PC-3 (cell line): Measurements from ENCODE around the gene NT5C1B. TPM values are rescaled to one million over a fixed set of nuclear protein-coding genes. Genes with fewer than 3 reads are reported as not detected.

Source experiments
- ATAC-seq: fragments of 200-7000 bp; cut with Tn5 transposase; 2 replicates; pipeline ENCODE4 v1.9.1; 2020; ENCODE audit warnings: mild to moderate bottlenecking, moderate library complexity
- BruUV-seq: library from RNA; stranded (reverse); fragments of 400-500 nt; replicated peaks from 2 replicates; lab custom pipeline; 2021; lab: Mats Ljungman, UMichigan
- CTCF ChIA-PET: fragments of 300-600 bp; sonication (Branson Sonifier 250); formaldehyde crosslinking; loops from one replicate; lab custom pipeline; 2022; ENCODE audit warnings: antibody characterized with exemption; lab: Charles Lee
- POLR2A ChIA-PET: fragments of 300-600 bp; sonication (Branson Sonifier 250); formaldehyde crosslinking; loops from one replicate; lab custom pipeline; 2022; ENCODE audit warnings: antibody characterized with exemption; ENCODE audit not compliant: unreplicated experiment; lab: Charles Lee
- DNase-seq: peaks from one replicate; pipeline ENCODE4 v3.0.0-alpha.2; 2015
- H2AFZ ChIP-seq: fragments of 300-600 bp; sonication (generic); 2 replicates; pipeline ENCODE4 v1.6.0; 2016; ENCODE audit warnings: antibody characterized with exemption, low read length
- H3F3A ChIP-seq: fragments of 300-600 bp; sonication (generic); one replicate; pipeline ENCODE4 v1.6.0; 2017; ENCODE audit warnings: antibody characterized with exemption, low read length, control low read depth, mild to moderate bottlenecking; ENCODE audit not compliant: unreplicated experiment
- H3K27ac ChIP-seq: fragments of 300-600 bp; sonication (generic); 2 replicates; pipeline ENCODE4 v1.5.1; 2016; ENCODE audit warnings: mild to moderate bottlenecking, low read length
- H3K27me3 ChIP-seq: fragments of 300-600 bp; sonication (generic); 2 replicates; pipeline ENCODE4 v1.6.1; 2016; ENCODE audit warnings: low read length, mixed read lengths
- H3K36me3 ChIP-seq: fragments of 300-600 bp; sonication (generic); 2 replicates; pipeline ENCODE4 v1.6.1; 2016; ENCODE audit warnings: low read depth, mixed run types, low read length, mixed read lengths
- H3K4me1 ChIP-seq: fragments of 300-600 bp; sonication (generic); 2 replicates; pipeline ENCODE4 v1.5.1; 2016; ENCODE audit warnings: low read length; ENCODE audit not compliant: insufficient read depth
- H3K4me2 ChIP-seq: fragments of 300-600 bp; sonication (generic); 2 replicates; pipeline ENCODE4 v1.6.0; 2016; ENCODE audit warnings: low read length
- H3K4me3 ChIP-seq: fragments of 300-600 bp; sonication (generic); 2 replicates; pipeline ENCODE4 v1.5.1; 2016; ENCODE audit warnings: mild to moderate bottlenecking, low read length, mixed read lengths
- H3K79me2 ChIP-seq: fragments of 300-600 bp; sonication (generic); 2 replicates; pipeline ENCODE4 v1.6.1; 2017; ENCODE audit warnings: low read length, mixed read lengths
- H3K9ac ChIP-seq: fragments of 300-600 bp; sonication (generic); 2 replicates; pipeline ENCODE4 v1.6.0; 2016; ENCODE audit warnings: mild to moderate bottlenecking, low read length
- H3K9me2 ChIP-seq: fragments of 300-600 bp; sonication (generic); replicated peaks from 2 replicates; pipeline ENCODE4 v1.6.1; 2016; ENCODE audit warnings: mixed run types, low read length, mixed read lengths
- H3K9me3 ChIP-seq: fragments of 300-600 bp; sonication (generic); 2 replicates; pipeline ENCODE4 v1.6.1; 2016; ENCODE audit warnings: low read length, mixed read lengths
- H4K20me1 ChIP-seq: fragments of 300-600 bp; sonication (generic); 2 replicates; pipeline ENCODE4 v1.6.1; 2016; ENCODE audit warnings: low read length, mixed read lengths
- EZH2 ChIP-seq: fragments of 300-600 bp; sonication (generic); IDR thresholded peaks from one replicate; pipeline ENCODE4 v1.6.1; 2017; ENCODE audit warnings: antibody characterized with exemption, mild to moderate bottlenecking, low read length; ENCODE audit not compliant: unreplicated experiment
- EZH2phosphoT487 ChIP-seq: fragments of 300-600 bp; sonication (generic); IDR thresholded peaks from 2 replicates; pipeline ENCODE4 v1.6.1; 2018; ENCODE audit warnings: mild to moderate bottlenecking, antibody characterized with exemption, low read length, borderline replicate concordance
- intact Hi-C: fragments of 100-400 bp; cut with micrococcal nuclease; formaldehyde crosslinking; loops from 2 replicates; pipeline ENCODE4 v1.9.0; 2023
- total RNA-seq: library from RNA; depleted of rRNA; stranded (reverse); fragments of >200 nt; gene quantifications from 2 replicates; pipeline ENCODE4 v1.2.3, GENCODE V29; 2014
- TF ChIP-seq, protein P1 (sequence below): fragments of 300-600 bp; sonication (generic); conservative IDR thresholded peaks from 2 replicates; pipeline ENCODE4 v1.5.1; 2017; ENCODE audit warnings: antibody characterized with exemption, low read depth, mild to moderate bottlenecking, low read length

The NT5C1B gene
- total RNA-seq, 1 experiment from 2014 or later: not detected

DNA sequence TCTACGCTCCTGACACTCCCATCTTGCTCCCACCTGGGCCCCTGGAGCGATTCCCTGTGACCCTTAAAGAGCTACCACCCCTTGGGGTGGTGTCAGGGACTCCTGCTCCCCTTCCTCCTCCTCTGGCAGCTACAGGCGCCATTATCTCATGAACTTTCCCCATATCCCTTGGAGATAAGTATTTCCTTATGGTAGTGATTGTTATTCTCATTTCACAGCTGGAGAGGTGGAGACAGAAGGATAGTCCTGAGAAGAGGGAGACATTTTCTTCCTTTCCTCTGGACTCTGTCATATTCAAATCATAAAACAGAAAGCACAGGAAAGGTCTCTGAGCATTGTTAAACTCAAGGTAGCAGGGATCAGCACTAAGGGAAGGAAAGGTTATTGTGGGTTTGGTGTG is 63.5 kb downstream of the NT5C1B start:
- H3K4me2 ChIP-seq: no peak overlapping the region
- no peaks in the 10 kb centered on the region for H3K36me3 ChIP-seq
- H3K4me1 ChIP-seq: peaks cover 8% of the 10 kb centered on the region; the same call in 1 of the 2 replicates
- H3K9me2 ChIP-seq: no peaks in the 10 kb centered on the region
- DNase-seq (no peak), ATAC-seq (no peak)
- H3K4me3 ChIP-seq: no peak overlapping the region
- H3K27me3 ChIP-seq: no peaks in the 10 kb centered on the region
- H3K9me3 ChIP-seq: no peaks in the 10 kb centered on the region
- TF ChIP-seq, protein P1, sequence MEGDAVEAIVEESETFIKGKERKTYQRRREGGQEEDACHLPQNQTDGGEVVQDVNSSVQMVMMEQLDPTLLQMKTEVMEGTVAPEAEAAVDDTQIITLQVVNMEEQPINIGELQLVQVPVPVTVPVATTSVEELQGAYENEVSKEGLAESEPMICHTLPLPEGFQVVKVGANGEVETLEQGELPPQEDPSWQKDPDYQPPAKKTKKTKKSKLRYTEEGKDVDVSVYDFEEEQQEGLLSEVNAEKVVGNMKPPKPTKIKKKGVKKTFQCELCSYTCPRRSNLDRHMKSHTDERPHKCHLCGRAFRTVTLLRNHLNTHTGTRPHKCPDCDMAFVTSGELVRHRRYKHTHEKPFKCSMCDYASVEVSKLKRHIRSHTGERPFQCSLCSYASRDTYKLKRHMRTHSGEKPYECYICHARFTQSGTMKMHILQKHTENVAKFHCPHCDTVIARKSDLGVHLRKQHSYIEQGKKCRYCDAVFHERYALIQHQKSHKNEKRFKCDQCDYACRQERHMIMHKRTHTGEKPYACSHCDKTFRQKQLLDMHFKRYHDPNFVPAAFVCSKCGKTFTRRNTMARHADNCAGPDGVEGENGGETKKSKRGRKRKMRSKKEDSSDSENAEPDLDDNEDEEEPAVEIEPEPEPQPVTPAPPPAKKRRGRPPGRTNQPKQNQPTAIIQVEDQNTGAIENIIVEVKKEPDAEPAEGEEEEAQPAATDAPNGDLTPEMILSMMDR: no peak
- TF ChIP-seq EZH2phosphoT487 (no peak), EZH2 (no peak)
- no TSS peak for BruUV-seq
- ChIA-PET POLR2A (no interaction called here), CTCF (no interaction called here)
- no peaks in the 10 kb centered on the region for H3K79me2 ChIP-seq
- H3K9ac ChIP-seq: no peak overlapping the region
- H4K20me1 ChIP-seq: no peaks in the 10 kb centered on the region
- intact Hi-C loops: no loop called here
- no peak overlapping the region for H2AFZ ChIP-seq
- no peak overlapping the region for H3K27ac ChIP-seq
- no peaks in the 10 kb centered on the region for H3F3A ChIP-seq

DNA sequence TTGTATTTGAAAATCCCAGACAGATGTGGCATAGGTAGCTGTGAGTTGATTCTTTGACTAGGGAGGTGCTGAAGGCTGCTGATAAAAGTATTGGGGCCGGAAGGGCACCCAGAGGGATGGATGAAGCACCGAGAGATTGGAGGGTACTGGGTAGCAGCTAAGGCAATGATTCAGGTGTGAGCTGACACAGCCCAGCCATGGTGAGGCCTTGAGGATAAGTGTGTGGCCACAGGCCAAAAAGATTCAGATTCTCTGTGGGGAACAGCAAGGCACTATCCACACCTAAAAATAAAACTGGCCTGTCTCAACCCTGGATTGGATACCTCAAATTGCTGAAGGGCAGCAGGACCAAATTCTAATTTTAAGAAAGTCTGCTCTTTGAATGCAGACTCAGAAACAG is 64.1 kb downstream of the NT5C1B start:
- intact Hi-C loops: no loop called here
- Histone ChIP-seq H3K36me3 (no peaks in the 10 kb centered on the region), H3K4me1 (peaks cover 10% of the 10 kb centered on the region), H3K9me2 (no peaks in the 10 kb centered on the region), H3K4me2 (no peak overlapping the region), H3K27ac (no peak overlapping the region), H3K9me3 (no peaks in the 10 kb centered on the region), H4K20me1 (no peaks in the 10 kb centered on the region), H3K27me3 (no peaks in the 10 kb centered on the region), H3K4me3 (no peak overlapping the region), H3K9ac (no peak overlapping the region), H2AFZ (no peak overlapping the region), H3K79me2 (no peaks in the 10 kb centered on the region), H3F3A (no peaks in the 10 kb centered on the region)
- no peak for TF ChIP-seq EZH2phosphoT487
- TF ChIP-seq, protein P1: no peak
- POLR2A ChIA-PET: no interaction called here
- CTCF ChIA-PET: no interaction called here
- BruUV-seq: no TSS peak
- DNase-seq (no peak), ATAC-seq (no peak)

DNA sequence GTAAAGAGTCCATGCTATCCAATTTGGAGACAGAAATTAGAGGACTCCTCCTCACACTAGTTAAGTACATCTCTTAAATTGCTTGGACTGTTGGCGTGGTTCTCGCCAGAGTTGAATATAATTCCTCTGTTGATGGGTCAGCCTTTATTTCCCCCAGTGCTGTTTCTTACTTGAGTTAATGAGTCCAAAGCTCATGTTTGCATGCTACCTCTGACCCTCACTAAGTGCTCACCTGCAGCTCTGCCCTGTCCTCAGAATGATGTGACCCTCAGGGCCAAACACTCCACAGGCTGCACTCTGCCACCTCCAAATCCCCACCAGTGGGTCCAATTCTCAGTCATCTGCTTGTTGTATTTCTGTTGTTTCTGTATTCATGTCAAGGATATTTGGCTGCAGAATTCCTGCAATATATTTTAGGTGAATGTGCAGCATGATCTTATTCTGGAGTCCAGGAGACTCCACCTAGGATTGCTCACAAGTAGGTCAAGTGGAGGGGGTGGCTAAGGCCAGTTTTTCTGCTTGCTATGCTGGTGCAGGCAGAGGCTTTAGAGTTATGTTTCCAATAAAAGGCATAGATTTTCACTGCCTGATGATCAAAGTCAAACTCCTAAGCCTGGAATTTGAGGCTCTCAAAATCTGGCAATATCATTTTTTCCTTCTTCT is 66.8 kb downstream of the NT5C1B start:
- no TSS peak for BruUV-seq
- H2AFZ ChIP-seq: no peak overlapping the region
- H3K27me3 ChIP-seq: no peaks in the 10 kb centered on the region
- TF ChIP-seq EZH2 (no peak), EZH2phosphoT487 (no peak)
- TF ChIP-seq, protein P1: no peak
- intact Hi-C loops: loop anchor here (5.0 kb wide), 4 partner anchors 35 to 360 kb away; no protein-coding TSS in a partner anchor
- no peak overlapping the region for H3K9ac ChIP-seq
- no peaks in the 10 kb centered on the region for H4K20me1 ChIP-seq
- H3K9me2 ChIP-seq: no peaks in the 10 kb centered on the region
- ATAC-seq: no peak
- peaks cover 35% of the 10 kb centered on the region for H3K4me1 ChIP-seq
- DNase-seq: peak; percentile 33
- no peak overlapping the region for H3K4me3 ChIP-seq
- no peaks in the 10 kb centered on the region for H3K9me3 ChIP-seq
- H3K36me3 ChIP-seq: no peaks in the 10 kb centered on the region
- H3K27ac ChIP-seq: no peak overlapping the region
- peaks cover 3% of the 10 kb centered on the region for H3F3A ChIP-seq
- POLR2A ChIA-PET: no interaction called here
- no peak overlapping the region for H3K4me2 ChIP-seq
- CTCF ChIA-PET: no interaction called here
- no peaks in the 10 kb centered on the region for H3K79me2 ChIP-seq
